Skin epidermis (tissue), 12 donors: ENCODE data around the gene CWC27.

Experiments used
- H3K27ac ChIP-seq, 21 experiments: fragments of 200-600 bp; sonication (generic) in 11 of 21; one replicate each; pipeline ENCODE4 v1.5.0; 2020; ENCODE audit warnings: mild to moderate bottlenecking in 3 of 21, inconsistent platforms in 2 of 21, moderate library complexity in 2 of 21
- H3K4me3 ChIP-seq, 7 experiments: fragments of 200-600 bp; sonication (generic) in 2 of 7; one replicate each; pipeline ENCODE4 v1.5.0; 2020; ENCODE audit warnings: inconsistent platforms in 2 of 7, mild to moderate bottlenecking in 2 of 7, moderate library complexity in 1 of 7

Gene CWC27

GRCh38 chr5:64835266-64835665 lies 66.5 kb downstream of the CWC27 start:
- Histone ChIP-seq H3K27ac (no peak overlapping the region), H3K4me3 (no peak overlapping the region)

- peak overlapping the region in 1 of 21 experiments; percentile 59 for H3K27ac ChIP-seq
- H3K4me3 ChIP-seq: no peak overlapping the region
These were observed 67.5 kb downstream of the CWC27 start for GRCh38 chr5:64836190-64836755.

GRCh38 chr5:64836786-64837185 lies 68.1 kb downstream of the CWC27 start:
- H3K27ac ChIP-seq: peak overlapping the region in 1 of 21 experiments; percentile 59
- no peak overlapping the region for H3K4me3 ChIP-seq

GRCh38 chr5:64838376-64838775 lies 69.6 kb downstream of the CWC27 start:
- Histone ChIP-seq H3K4me3 (no peak overlapping the region), H3K27ac (no peak overlapping the region)

GRCh38 chr5:64838803-64839202 lies 70.1 kb downstream of the CWC27 start:
- H3K27ac ChIP-seq: no peak overlapping the region

GRCh38 chr5:64839936-64840335 lies 71.2 kb downstream of the CWC27 start:
- Histone ChIP-seq H3K27ac (no peak overlapping the region), H3K4me3 (no peak overlapping the region)

More at GRCh38 chr5:64838803-64839202, 70.1 kb downstream of the CWC27 start:
- no peak overlapping the region for H3K4me3 ChIP-seq

- no peak overlapping the region for H3K4me3 ChIP-seq
- no peak overlapping the region for H3K27ac ChIP-seq
These were observed 72.2 kb downstream of the CWC27 start for GRCh38 chr5:64840958-64841357.

GRCh38 chr5:64853777-64854176 lies 85.0 kb downstream of the CWC27 start:
- Histone ChIP-seq H3K4me3 (no peak overlapping the region), H3K27ac (no peak overlapping the region)

- H3K4me3 ChIP-seq: no peak overlapping the region
- H3K27ac ChIP-seq: no peak overlapping the region
These were observed 86.1 kb downstream of the CWC27 start for GRCh38 chr5:64854855-64855254.

GRCh38 chr5:64859881-64860280 lies 91.2 kb downstream of the CWC27 start:
- Histone ChIP-seq H3K27ac (no peak overlapping the region), H3K4me3 (no peak overlapping the region)

GRCh38 chr5:64861281-64861680 lies 92.6 kb downstream of the CWC27 start:
- Histone ChIP-seq H3K27ac (no peak overlapping the region), H3K4me3 (no peak overlapping the region)

- no peak overlapping the region for H3K4me3 ChIP-seq
- no peak overlapping the region for H3K27ac ChIP-seq
These were observed 95.4 kb downstream of the CWC27 start for GRCh38 chr5:64864171-64864570.

- H3K27ac ChIP-seq: no peak overlapping the region
These were observed 96.9 kb downstream of the CWC27 start for GRCh38 chr5:64865662-64866061.

GRCh38 chr5:64869419-64869818 lies 100.7 kb downstream of the CWC27 start:
- Histone ChIP-seq H3K27ac (no peak overlapping the region), H3K4me3 (no peak overlapping the region)

More at GRCh38 chr5:64865662-64866061, 96.9 kb downstream of the CWC27 start:
- H3K4me3 ChIP-seq: no peak overlapping the region

- H3K4me3 ChIP-seq: no peak overlapping the region
- no peak overlapping the region for H3K27ac ChIP-seq
These were observed 103.3 kb downstream of the CWC27 start for GRCh38 chr5:64872044-64872443.

GRCh38 chr5:64873441-64873840 lies 104.7 kb downstream of the CWC27 start:
- no peak overlapping the region for H3K4me3 ChIP-seq
- no peak overlapping the region for H3K27ac ChIP-seq

- H3K4me3 ChIP-seq: no peak overlapping the region
- no peak overlapping the region for H3K27ac ChIP-seq
These were observed 106.0 kb downstream of the CWC27 start for GRCh38 chr5:64874753-64875152.

GRCh38 chr5:64876203-64876602 lies 107.5 kb downstream of the CWC27 start:
- Histone ChIP-seq H3K4me3 (no peak overlapping the region), H3K27ac (no peak overlapping the region)

- H3K4me3 ChIP-seq: no peak overlapping the region
These were observed 112.1 kb downstream of the CWC27 start for GRCh38 chr5:64880821-64881220.

GRCh38 chr5:64883912-64884311 lies 115.2 kb downstream of the CWC27 start:
- Histone ChIP-seq H3K4me3 (no peak overlapping the region), H3K27ac (no peak overlapping the region)

More at GRCh38 chr5:64880821-64881220, 112.1 kb downstream of the CWC27 start:
- H3K27ac ChIP-seq: no peak overlapping the region

- H3K27ac ChIP-seq: no peak overlapping the region
- no peak overlapping the region for H3K4me3 ChIP-seq
These were observed 115.8 kb downstream of the CWC27 start for GRCh38 chr5:64884541-64884940.

- H3K4me3 ChIP-seq: no peak overlapping the region
- H3K27ac ChIP-seq: no peak overlapping the region
These were observed 119.2 kb downstream of the CWC27 start for GRCh38 chr5:64887910-64888309.
